ENCODE data around the gene PIGQ.
A peak's percentile ranks its signal among the peaks of the same experiment; 100 is the strongest.

Gene PIGQ

DNA sequence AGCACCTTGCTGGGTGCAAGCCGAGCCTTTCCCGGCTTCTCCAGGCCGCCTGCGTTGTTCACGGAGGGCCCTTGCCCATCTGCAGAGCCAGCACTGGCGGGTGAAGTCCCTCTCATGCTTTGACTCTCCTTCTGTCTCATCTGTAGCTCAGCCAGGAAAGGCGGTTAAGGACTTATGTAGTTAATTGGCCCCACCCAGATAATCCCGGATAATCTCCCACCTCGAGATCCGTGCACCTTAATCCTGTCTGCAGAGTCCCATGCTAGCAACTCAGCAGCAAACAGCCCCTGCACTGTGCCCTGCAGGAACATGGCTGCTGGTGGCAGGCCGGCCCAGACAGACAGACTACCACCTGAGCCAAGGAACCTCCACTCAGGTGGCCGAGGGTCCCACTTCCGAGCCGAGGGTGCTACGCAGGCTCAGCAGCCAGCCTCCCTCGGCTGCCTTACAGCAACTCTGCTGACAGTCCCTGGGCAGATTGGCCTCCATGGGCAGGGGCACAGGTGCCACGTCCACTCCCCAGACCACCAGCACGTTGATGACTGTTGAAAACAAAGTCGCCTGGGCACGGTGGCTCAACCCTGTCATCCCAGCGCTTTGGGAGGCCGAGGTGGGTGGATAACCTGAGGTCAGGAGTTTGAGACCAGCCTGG is 37.0 kb downstream of the PIGQ start:
- DNase-seq (ENCODE audit: low read depth in 2 of 2) = no peak

GRCh38 chr16:608019-608418 is 38.3 kb downstream of the PIGQ start:
- peak; percentile 60 to 62 for DNase-seq (ENCODE audit: low read depth in 2 of 2)

DNA sequence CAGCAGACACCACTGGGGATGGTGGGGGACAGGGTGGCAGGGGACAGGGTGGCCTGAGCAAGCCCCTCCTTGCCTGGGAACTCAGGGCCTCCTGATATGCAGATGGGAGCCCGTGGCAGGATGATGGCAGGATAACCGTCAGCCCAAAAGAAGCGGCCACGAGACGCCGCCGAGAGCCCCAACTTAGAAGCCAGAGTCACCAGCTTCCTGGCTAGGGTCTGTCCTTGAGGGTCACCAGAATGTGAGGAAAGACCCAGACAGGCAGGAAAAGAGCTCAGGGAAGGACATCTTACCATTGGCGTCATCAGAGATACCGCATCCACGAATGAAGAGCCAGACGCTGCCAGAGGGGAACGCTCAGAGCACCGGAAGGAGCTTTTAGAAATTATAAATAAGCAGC is 39.5 kb downstream of the PIGQ start:
- DNase-seq (ENCODE audit: low read depth in 2 of 2) = no peak

GRCh38 chr16:609984-610383 is 40.2 kb downstream of the PIGQ start:
- no peak for DNase-seq (ENCODE audit: low read depth in 2 of 2)

GRCh38 chr16:610513-611381 is 41.0 kb downstream of the PIGQ start:
- peak; percentile 41 to 54 for DNase-seq (ENCODE audit: low read depth in 2 of 2)

DNA sequence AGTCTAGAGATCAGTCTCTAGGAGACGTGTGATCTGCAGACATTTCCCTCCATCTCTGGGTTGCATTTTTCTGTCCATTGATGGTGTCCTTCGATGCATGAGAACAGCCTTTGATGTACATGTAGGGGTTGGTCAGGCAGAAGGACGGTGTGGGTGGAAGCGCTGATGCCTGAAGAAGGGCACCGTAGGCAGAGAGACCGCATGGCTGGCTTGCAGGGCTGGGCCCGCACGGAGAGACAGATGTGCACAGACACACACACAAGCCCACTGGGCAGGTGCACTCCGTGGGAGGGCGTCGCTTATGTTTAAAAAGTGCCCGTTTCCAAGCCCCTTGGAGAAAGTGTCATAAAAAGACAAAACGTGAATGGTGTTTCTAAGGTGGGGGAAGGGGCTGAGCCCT is 45.4 kb downstream of the PIGQ start:
- DNase-seq (ENCODE audit: low read depth in 2 of 2) = no peak

DNA sequence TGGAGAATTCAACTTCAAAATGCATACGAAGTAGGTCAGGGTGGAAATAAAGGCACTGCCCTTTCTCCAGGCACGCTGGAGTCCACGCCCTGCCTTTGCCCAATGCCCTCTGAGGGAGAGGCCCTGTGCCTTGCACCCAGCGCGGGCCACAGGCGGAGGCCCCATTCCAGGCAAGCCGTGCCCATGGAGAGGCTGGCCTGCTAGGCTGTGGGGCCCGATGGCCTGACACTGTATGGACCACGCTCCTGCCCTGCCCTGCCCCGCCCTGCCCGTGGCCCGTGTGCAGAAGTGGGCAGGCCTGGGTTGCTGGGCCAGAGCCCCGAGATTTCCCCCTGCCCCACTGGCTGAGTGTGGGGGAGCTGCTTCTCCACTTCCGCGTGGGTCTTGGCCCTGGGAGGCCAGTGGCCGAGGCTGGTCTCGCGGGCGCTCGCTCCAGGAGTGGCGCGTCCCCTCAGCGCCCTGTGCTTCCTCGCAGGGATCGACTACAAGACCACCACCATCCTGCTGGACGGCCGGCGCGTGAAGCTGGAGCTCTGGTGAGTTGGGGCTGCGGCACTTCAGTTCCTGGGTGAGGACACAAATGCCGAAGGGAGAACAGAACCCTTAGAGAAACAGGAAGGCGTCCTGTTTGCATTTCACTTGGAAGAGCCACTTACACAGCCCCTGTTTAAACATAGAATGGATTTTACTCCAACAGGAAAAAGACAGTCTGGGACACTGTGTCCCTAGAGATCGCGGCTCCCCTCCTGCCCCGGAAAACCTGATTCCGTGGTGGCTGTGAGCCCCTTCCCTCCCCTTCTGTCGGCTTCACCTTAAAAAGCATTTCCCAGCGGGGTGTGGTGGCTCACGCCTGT is 47.2 kb downstream of the PIGQ start:
- no peak for DNase-seq (ENCODE audit: low read depth in 2 of 2)

DNA sequence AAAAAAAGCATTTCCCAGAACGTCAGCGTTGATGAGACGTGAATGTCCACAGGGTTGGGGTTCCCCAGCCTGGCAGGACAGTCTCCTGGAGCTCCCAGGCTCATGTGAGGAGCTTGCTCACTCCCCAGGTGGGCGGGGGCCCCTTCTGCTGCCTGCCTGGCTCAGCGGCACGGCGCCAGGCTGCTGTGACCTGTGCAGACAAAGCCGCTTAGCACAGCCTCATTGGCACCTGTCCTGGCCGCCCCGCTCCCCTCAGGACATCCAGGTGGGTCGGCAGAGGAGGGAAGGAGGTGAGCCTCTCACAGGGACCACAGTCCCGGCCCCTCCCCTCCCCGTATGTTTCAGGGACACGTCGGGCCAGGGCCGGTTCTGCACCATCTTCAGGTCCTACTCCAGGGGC is 48.1 kb downstream of the PIGQ start:
- DNase-seq (ENCODE audit: low read depth in 2 of 2) = no peak

GRCh38 chr16:619476-620100 is 49.8 kb downstream of the PIGQ start:
- no peak for DNase-seq (ENCODE audit: low read depth in 2 of 2)

DNA sequence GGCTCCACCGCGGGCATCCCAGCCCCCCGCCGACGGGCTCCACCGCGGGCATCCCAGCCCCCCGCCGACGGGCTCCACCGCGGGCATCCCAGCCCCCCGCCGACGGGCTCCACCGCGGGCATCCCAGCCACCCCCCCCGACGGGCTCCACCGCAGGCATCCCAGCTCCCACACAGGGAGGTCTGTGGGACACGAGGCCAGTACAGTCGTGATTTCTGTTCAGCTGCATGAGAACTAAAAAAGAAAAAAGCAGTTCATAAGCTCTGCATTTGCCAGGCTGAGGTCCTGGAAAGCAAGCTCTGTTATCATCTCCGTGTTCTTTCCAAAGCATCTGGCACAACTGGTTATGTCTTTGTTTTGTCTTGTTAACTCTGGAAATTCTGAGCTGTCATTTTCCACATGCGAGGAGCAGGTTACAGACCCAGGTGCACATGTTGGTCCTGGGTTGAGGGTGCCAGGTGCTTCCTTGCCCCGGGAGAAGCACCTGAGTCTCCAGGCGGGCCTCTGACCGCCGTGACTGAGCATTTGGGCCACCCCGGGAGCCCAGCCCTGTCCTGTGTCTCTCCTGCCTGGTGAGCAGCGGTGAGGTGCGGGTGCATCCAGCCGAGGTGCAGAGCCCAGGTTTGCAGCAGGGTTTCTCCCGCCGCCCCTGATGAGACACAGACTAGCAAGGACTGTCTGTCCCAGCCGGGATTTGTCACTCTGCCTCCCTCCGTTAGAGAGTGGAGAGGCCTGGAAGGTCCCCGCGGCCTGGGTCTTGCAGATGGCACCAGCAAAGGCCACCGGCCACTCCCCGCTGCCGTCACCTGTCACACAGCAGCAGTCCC is 51.1 kb downstream of the PIGQ start:
- DNase-seq (ENCODE audit: low read depth in 2 of 2) = no peak

GRCh38 chr16:621526-622105 is 51.8 kb downstream of the PIGQ start:
- no peak for DNase-seq (ENCODE audit: low read depth in 2 of 2)

DNA sequence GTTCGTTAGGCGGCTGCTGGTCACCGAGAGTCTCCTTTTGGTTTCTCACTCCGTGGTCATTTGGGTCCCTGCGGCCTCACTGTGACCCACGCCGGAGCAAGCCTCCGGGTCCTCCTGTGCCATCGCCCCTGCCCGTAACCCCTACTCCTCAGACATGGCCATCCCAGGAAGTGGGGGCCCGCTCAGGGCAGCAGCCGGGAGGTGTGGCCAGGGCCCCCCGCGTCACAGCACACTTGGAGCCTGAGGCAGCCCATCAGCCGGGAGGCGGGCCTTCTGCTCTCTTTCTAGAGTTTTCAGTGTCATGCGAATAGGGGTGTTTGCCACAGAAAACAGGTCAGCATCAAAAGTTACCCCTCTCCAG is 53.1 kb downstream of the PIGQ start:
- no peak for DNase-seq (ENCODE audit: low read depth in 2 of 2)

GRCh38 chr16:624526-625070 is 54.8 kb downstream of the PIGQ start:
- DNase-seq (ENCODE audit: low read depth in 2 of 2) = no peak

DNA sequence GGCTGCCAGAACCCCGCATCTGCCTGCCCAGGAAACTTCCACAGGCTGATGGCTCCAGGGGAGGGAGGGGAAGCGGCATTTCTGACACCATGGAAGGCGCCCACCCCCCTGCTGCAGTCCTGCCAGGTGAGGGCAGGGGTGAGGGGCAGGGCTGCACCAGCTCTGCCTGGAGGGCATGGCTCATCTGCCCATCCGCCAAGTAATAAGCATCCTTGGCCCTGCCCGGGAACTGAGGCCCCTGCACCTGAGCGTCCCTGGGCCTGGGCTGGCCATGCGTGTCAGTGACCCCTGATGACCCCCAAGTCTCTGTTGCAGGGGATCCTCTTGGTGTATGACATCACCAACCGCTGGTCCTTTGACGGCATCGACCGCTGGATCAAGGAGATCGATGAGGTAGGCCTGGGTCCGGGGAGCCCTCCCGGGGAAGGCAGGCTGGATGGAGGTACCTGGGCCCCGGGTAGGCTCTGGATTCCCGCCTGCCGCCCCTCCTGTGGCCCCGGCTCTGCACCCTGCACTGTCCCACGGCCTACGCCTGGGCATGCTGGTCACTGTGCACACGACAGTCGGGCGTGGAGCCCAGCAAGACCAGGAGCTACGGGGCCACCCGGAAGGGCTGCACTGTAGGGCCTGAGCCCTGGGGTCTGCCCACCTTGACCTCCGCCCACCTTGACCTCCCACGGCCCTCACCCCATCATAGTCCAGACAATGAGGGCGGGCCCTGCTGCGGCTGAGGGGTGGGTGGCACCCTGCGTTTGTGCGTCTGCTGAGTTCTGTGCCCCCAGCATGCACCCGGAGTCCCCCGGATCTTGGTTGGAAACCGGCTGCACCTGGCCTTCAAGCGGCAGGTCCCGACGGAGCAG is 55.6 kb downstream of the PIGQ start:
- DNase-seq (ENCODE audit: low read depth in 2 of 2) = no peak

- DNase-seq (ENCODE audit: low read depth in 2 of 2) = no peak
Measured at GRCh38 chr16:625977-626765, 56.4 kb downstream of the PIGQ start.

DNA sequence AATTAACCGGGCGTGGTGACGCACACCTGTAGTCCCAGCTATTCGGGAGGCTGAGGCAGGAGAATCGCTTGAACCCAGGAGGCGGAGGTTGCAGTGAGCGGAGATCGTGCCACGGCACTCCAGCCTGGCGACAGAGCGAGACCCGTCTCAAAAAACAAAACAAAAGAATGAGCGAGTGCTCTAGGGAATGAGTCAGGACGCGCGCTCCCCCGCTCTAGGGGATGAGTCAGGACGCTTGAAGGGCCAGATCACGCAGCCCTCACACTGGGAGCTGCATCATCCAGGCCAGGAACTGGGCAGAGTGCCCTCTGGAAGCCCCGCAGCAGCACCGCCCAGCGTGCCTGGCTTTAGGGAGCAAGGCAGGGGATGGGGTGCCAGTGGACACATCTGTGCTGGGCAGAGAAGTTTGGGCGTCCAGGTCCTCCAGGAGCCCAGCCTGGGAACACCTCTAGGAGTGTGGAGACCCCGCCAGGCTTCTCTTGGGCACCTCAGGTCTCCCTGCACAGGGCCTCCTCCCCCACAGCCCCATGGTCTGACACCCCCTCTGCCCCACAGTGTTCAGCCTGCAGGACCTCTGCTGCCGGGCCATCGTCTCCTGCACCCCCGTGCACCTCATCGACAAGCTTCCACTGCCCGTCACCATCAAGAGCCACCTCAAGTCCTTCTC is 57.2 kb downstream of the PIGQ start:
- DNase-seq (ENCODE audit: low read depth in 2 of 2) = no peak

DNA sequence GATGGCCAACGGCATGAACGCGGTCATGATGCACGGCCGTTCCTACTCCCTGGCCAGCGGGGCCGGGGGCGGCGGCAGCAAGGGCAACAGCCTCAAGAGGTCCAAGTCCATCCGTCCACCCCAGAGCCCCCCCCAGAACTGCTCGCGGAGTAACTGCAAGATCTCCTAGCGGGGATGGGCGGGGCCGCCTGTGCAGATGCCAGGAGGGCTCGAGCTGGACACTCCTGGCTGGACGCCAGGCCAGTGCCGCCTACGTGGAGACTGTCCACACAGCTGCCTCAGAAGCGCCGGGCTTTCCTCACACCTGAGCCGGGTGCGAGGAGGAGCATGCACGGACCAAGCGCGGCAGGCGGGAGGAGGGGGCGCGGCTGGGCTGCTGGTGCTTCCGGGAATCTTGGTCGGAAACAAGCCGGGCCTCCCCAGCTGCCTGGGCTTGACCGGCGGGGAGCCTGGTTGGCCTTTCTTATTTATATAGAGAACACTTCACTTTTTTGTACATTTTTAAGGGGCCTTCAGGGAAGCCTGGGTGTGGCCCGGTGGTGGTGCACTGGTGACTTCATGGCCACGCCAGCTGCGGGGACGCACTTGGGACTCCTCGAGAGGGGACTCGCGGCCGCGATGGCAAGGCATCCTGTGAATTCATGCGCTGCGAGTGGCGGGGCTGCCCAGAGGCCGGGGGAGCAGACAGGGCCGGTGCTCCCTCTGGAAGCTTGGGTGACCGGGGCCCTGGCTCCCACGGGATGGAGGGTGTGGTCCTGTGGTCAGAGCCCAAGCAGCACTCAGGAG is 57.9 kb downstream of the PIGQ start:
- DNase-seq (ENCODE audit: low read depth in 2 of 2) = no peak

All from stimulated activated CD4-positive, alpha-beta T cell treated with anti-CD3 and anti-CD28 coated beads, Interleukin-15, amount 100 ng/mL, for 48 hours (primary cell).